ENCODE measurements around the gene BEAN1.

The BEAN1 gene

DNA sequence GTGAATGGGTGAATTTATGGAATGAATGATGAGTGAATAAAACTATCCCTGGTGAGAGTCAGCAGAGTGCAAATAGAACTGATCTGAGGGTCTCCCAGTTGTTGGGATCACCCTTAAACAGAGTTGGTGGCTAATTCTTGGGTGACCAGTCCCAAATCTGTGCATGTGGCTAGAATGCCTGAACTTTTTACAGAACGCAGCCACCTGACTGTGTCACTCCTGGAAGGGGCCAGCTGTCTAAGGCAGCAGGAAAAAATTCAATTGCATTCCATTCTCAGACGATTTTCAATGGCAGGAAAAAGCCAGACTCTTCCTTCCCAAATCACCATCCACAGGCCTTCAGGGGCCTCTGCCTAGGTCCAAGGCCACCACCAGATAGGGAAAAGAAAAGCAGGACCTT, 43.5 kb downstream of the BEAN1 start:
- Histone ChIP-seq H3K36me3 (ENCODE audit: control insufficient read depth, insufficient read depth, low read length) (no peaks in the 10 kb centered on the region), H3K9me3 (ENCODE audit: control insufficient read depth, insufficient read depth, low read length) (no peaks in the 10 kb centered on the region), H3K4me3 (ENCODE audit: low read length) (no peak overlapping the region), H3K27ac (ENCODE audit: low read length) (no peak overlapping the region), H3K4me1 (ENCODE audit: control insufficient read depth, insufficient read depth, low read length) (no peaks in the 10 kb centered on the region), H3K27me3 (ENCODE audit: control insufficient read depth, insufficient read depth, low read length) (no peaks in the 10 kb centered on the region)
- no peak for DNase-seq (ENCODE audit: low read depth, low spot score)
- WGBS (ENCODE audit: insufficient coverage, insufficient read length) = no CpG with 5 or more reads among the region's 2 CpGs

DNA sequence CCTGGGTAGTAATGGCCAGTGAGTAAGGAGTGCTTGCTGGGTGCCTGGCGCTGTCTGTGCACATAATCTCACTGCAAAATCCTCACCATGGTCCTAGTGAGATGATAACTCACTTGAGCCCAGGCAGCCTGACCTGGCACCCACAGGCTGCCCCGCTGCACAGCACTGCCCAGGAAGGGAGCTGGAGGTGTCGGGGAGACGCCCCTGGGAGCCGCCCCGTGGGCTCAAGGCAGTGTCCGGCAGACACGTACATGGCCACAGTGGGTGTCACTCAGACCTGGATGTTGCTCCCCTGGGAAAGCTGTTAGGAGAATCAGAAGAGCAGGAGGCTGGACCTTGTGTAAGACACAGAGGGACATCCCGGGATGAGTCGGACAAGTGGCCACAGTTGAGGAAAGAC, 44.2 kb downstream of the BEAN1 start:
- H3K9me3 ChIP-seq (ENCODE audit: control insufficient read depth, insufficient read depth, low read length) = no peaks in the 10 kb centered on the region
- H3K4me3 ChIP-seq (ENCODE audit: low read length) = no peak overlapping the region
- DNase-seq (ENCODE audit: low read depth, low spot score) = no peak
- no peak overlapping the region for H3K27ac ChIP-seq (ENCODE audit: low read length)
- no CpG with 5 or more reads among the region's 10 CpGs for WGBS (ENCODE audit: insufficient coverage, insufficient read length)
- no peaks in the 10 kb centered on the region for H3K27me3 ChIP-seq (ENCODE audit: control insufficient read depth, insufficient read depth, low read length)
- H3K36me3 ChIP-seq (ENCODE audit: control insufficient read depth, insufficient read depth, low read length) = no peaks in the 10 kb centered on the region
- no peaks in the 10 kb centered on the region for H3K4me1 ChIP-seq (ENCODE audit: control insufficient read depth, insufficient read depth, low read length)

DNA sequence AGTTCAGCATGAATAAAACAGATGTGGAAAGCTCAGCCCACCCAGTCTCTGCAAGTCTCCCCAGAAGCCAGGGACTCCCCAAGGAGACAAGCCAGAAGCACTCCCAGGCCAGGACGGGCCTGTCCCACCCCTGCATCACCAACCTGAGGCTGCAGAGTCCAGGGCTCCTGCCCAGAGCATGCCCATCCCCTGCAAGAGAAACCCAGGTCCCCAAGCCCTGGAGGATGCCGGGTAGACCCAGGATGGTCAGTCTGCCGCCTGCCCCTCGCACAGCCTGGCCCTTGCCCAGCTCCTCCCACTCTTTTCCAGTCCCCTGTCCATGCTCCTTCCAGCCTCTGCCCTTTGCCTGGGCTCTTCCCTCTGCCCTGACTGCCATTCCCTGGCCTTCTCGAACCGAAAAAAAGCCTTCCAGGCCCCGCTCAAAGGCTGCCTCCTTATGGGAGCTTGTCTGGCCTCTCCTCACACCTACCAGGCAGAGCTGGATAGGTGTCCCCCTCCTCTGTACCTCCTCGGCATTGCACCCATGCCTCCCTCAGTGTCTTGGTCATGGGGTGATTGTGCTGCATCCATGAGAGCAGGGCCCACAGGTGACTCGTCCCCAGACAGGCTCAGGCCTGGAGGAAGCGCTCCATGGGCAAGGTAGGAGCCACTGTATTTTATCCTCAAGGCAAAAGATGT, 44.8 kb downstream of the BEAN1 start:
- Histone ChIP-seq H3K9me3 (ENCODE audit: control insufficient read depth, insufficient read depth, low read length) (no peaks in the 10 kb centered on the region), H3K4me3 (ENCODE audit: low read length) (no peak overlapping the region), H3K4me1 (ENCODE audit: control insufficient read depth, insufficient read depth, low read length) (peaks cover 2% of the 10 kb centered on the region; the same call in 1 of the 2 replicates), H3K36me3 (ENCODE audit: control insufficient read depth, insufficient read depth, low read length) (no peaks in the 10 kb centered on the region), H3K27ac (ENCODE audit: low read length) (no peak overlapping the region), H3K27me3 (ENCODE audit: control insufficient read depth, insufficient read depth, low read length) (no peaks in the 10 kb centered on the region)
- WGBS (ENCODE audit: insufficient coverage, insufficient read length) = no CpG with 5 or more reads among the region's 10 CpGs
- no peak for DNase-seq (ENCODE audit: low read depth, low spot score)

DNA sequence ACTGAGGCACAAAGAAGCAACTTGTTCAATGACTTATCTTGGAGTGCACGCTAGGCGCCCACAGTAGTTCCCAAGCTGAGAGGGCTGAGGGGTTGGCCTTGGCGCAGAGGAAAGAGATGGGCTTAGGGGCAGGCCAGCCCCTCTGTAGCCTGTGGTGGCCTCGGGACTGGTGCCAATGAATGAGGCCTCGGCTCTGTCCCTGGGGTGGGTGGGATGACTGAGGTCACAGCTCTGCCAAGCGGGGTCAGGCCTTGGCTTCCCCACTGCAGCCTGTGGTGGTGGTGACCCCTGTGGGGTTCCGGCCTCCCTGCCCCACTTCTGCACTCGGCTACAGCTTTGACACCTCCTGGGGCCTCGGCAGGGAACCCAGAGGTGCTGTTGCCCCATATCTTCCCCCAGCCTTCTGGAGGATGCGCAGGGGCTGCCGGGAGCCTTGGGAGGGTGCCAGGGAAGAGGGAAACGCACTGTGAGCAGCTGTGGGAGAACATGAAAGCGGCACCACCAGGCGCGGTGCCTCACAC, 46.0 kb downstream of the BEAN1 start:
- Histone ChIP-seq H3K27me3 (ENCODE audit: control insufficient read depth, insufficient read depth, low read length) (no peaks in the 10 kb centered on the region), H3K36me3 (ENCODE audit: control insufficient read depth, insufficient read depth, low read length) (no peaks in the 10 kb centered on the region), H3K4me1 (ENCODE audit: control insufficient read depth, insufficient read depth, low read length) (peaks cover 5% of the 10 kb centered on the region; the same call in 1 of the 2 replicates), H3K4me3 (ENCODE audit: low read length) (no peak overlapping the region), H3K9me3 (ENCODE audit: control insufficient read depth, insufficient read depth, low read length) (no peaks in the 10 kb centered on the region), H3K27ac (ENCODE audit: low read length) (no peak overlapping the region)
- DNase-seq (ENCODE audit: low read depth, low spot score) = no peak
- no CpG with 5 or more reads among the region's 15 CpGs for whole genome bisulfite sequencing (ENCODE audit: insufficient coverage, insufficient read length)

DNA sequence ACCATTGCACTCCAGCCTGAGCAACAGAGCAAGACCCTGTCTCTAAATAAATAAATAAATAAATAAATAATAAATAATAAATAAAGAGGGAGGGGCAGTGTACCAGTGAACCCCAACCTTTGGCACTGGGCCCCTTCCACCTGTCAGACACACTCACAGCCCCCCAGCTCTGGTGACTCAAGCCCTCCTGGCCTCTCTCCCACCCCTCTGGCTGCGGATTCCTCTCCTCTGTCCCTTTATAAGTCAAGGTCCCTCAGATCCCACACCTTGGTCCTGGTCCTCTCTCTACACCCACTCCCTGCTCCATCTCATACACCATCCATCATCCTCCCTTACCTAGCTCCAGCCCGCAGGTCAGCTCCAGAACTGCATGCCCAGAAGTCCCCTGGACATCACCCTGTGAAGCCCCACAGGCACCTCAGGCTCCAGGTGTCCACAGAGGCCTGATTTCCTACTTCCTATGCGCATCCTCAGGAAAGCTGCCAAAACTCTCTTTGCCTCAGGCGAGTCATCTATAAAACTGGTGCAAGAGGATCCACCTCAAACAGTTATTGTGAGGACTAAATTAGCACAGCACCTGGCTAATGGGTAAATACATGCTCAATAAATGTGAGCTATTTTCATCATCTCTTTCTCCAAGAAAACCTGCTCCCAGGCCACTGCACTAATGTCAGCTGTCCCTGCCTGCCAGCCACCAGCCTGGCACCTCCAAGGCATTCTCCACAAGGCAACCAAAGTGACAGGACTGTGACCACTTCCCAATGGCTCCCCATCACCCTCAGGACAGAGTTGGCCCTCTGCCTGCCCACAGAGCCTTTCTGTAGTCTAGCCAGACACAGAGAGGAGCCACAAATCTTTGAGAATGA, 46.8 kb downstream of the BEAN1 start:
- no peaks in the 10 kb centered on the region for H3K27me3 ChIP-seq (ENCODE audit: control insufficient read depth, insufficient read depth, low read length)
- H3K27ac ChIP-seq (ENCODE audit: low read length) = no peak overlapping the region
- WGBS (ENCODE audit: insufficient coverage, insufficient read length) = no CpG with 5 or more reads among the region's 4 CpGs
- H3K9me3 ChIP-seq (ENCODE audit: control insufficient read depth, insufficient read depth, low read length) = no peaks in the 10 kb centered on the region
- no peak overlapping the region for H3K4me3 ChIP-seq (ENCODE audit: low read length)
- H3K4me1 ChIP-seq (ENCODE audit: control insufficient read depth, insufficient read depth, low read length) = peaks cover 5% of the 10 kb centered on the region; the same call in 1 of the 2 replicates
- H3K36me3 ChIP-seq (ENCODE audit: control insufficient read depth, insufficient read depth, low read length) = no peaks in the 10 kb centered on the region
- DNase-seq (ENCODE audit: low read depth, low spot score) = no peak

DNA sequence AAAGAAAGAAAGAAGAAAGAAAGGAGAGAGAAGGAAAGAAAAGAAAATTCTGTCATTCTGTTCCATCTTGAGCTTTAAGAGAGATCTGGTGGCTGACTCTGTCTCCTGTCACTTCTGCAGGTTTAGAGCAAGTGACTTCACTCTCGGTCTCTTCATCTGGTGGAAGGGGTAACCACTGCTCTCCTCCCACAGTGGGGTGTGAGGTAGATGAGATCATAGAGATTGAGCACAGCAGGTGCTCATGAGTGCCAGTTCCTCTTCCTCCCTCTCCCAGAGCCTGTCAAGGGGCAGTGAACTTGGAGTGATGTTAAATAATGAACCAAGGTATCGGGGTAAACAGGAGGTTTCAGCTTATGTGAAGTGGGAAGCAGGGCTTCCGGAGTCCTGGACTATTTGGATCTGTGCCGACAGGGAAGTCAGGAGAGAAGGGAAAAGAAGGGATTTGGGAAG, 47.7 kb downstream of the BEAN1 start:
- no peaks in the 10 kb centered on the region for H3K9me3 ChIP-seq (ENCODE audit: control insufficient read depth, insufficient read depth, low read length)
- H3K27me3 ChIP-seq (ENCODE audit: control insufficient read depth, insufficient read depth, low read length) = no peaks in the 10 kb centered on the region
- H3K4me1 ChIP-seq (ENCODE audit: control insufficient read depth, insufficient read depth, low read length) = peaks cover 5% of the 10 kb centered on the region; the same call in 1 of the 2 replicates
- WGBS (ENCODE audit: insufficient coverage, insufficient read length) = no CpG with 5 or more reads among the region's 4 CpGs
- H3K36me3 ChIP-seq (ENCODE audit: control insufficient read depth, insufficient read depth, low read length) = no peaks in the 10 kb centered on the region
- H3K27ac ChIP-seq (ENCODE audit: low read length) = no peak overlapping the region
- no peak overlapping the region for H3K4me3 ChIP-seq (ENCODE audit: low read length)
- no peak for DNase-seq (ENCODE audit: low read depth, low spot score)

DNA sequence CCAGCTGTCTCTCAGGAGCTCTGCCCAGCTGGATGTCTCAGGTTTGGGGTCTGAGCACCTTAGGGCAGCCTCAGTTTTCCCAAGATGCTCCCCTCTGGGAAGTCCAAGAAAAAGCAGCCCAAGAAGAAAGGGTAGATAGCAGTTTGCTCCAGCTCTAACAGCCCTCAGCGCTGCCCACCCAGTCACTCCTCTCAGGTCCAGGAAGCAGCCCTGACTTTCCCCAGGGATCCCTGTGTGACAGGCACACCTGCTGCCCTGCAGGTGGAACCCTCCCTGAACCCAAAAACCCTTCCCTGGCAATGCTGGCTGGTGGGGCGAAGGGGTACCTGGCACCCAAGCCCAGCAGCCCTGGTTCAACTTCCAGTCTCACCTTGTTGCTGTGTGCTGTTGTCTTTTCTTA, 48.1 kb downstream of the BEAN1 start:
- no peaks in the 10 kb centered on the region for H3K9me3 ChIP-seq (ENCODE audit: control insufficient read depth, insufficient read depth, low read length)
- H3K36me3 ChIP-seq (ENCODE audit: control insufficient read depth, insufficient read depth, low read length) = no peaks in the 10 kb centered on the region
- H3K4me1 ChIP-seq (ENCODE audit: control insufficient read depth, insufficient read depth, low read length) = peaks cover 5% of the 10 kb centered on the region; the same call in 1 of the 2 replicates
- H3K27ac ChIP-seq (ENCODE audit: low read length) = no peak overlapping the region
- DNase-seq (ENCODE audit: low read depth, low spot score) = no peak
- no peaks in the 10 kb centered on the region for H3K27me3 ChIP-seq (ENCODE audit: control insufficient read depth, insufficient read depth, low read length)
- no peak overlapping the region for H3K4me3 ChIP-seq (ENCODE audit: low read length)
- WGBS (ENCODE audit: insufficient coverage, insufficient read length) = no CpG with 5 or more reads among the region's 2 CpGs

DNA sequence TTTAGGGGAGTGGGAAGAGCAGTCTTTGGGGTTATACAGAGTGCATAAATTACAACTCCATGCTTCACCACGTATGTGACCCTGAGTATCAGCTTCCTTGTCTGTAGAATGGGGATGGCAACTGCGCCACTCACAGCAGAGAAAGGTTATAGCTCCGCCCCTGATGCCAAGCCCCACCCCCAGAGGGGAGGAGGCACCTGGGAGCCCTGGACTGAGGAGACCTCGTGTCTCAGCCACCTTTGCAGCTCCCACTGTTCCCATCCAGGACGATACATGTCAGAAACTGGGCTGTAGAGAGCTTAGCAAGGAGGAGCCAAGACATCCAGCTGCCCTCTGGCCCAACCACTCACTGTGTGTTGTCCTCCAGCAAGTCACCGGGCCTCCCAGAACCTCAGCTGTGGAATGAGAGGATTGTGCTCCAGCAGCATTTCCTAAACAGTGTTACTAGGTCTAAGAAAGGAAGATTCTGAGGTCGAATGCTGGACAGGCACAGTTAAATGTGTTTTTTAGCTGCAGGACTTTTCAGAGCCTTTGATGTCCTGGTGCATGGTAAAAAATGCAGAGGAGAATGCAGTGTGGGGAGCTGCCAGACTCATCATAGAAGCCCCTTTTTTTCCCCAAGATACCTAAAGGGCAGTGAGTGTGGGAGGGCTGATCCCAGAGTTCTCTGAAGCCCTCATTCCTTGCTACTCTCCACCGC, 49.4 kb downstream of the BEAN1 start:
- no peaks in the 10 kb centered on the region for H3K27me3 ChIP-seq (ENCODE audit: control insufficient read depth, insufficient read depth, low read length)
- H3K4me3 ChIP-seq (ENCODE audit: low read length) = no peak overlapping the region
- peaks cover 5% of the 10 kb centered on the region; the same call in 1 of the 2 replicates for H3K4me1 ChIP-seq (ENCODE audit: control insufficient read depth, insufficient read depth, low read length)
- no CpG with 5 or more reads among the region's 8 CpGs for WGBS (ENCODE audit: insufficient coverage, insufficient read length)
- H3K9me3 ChIP-seq (ENCODE audit: control insufficient read depth, insufficient read depth, low read length) = no peaks in the 10 kb centered on the region
- no peak overlapping the region for H3K27ac ChIP-seq (ENCODE audit: low read length)
- DNase-seq (ENCODE audit: low read depth, low spot score) = no peak
- H3K36me3 ChIP-seq (ENCODE audit: control insufficient read depth, insufficient read depth, low read length) = no peaks in the 10 kb centered on the region

DNA sequence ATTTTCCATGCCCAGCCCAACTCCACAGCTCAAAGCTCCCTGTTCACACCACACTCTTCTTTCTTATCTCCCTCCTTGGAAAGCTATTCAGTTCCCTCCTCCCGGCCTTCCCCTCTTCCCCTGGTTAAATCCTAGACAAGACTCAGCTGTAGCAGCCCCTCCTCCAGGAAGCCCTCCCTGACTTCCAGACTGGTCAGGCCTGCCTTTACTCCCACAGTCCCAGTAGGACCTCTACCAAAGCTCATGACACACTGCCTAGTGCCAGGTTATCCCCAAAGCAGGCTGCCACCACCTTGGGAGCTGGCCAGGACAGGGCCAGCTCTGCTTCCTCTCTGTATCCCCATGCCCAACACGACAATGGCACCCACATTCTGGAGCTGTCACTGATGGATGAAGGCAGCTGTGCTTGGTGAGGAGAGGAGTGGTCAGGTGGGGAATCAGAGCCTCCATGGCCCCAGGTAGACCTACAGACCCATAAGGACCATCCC, 50.0 kb downstream of the BEAN1 start:
- Histone ChIP-seq H3K4me3 (ENCODE audit: low read length) (no peak overlapping the region), H3K9me3 (ENCODE audit: control insufficient read depth, insufficient read depth, low read length) (no peaks in the 10 kb centered on the region), H3K36me3 (ENCODE audit: control insufficient read depth, insufficient read depth, low read length) (no peaks in the 10 kb centered on the region), H3K4me1 (ENCODE audit: control insufficient read depth, insufficient read depth, low read length) (peaks cover 5% of the 10 kb centered on the region; the same call in 1 of the 2 replicates), H3K27ac (ENCODE audit: low read length) (no peak overlapping the region), H3K27me3 (ENCODE audit: control insufficient read depth, insufficient read depth, low read length) (no peaks in the 10 kb centered on the region)
- no CpG with 5 or more reads among the region's 2 CpGs for WGBS (ENCODE audit: insufficient coverage, insufficient read length)
- no peak for DNase-seq (ENCODE audit: low read depth, low spot score)

Data from iPS DF 6.9 (cell line).